H9 (cell line): ENCODE data around the gene RNF214. TPM values are rescaled to one million over a fixed set of nuclear protein-coding genes. Genes with fewer than 3 reads are reported as not detected.

Experiments used
- DNase-seq: peaks from one replicate; pipeline ENCODE4 v3.0.0-alpha.2; 2017
- H2AFZ ChIP-seq: one replicate; pipeline ENCODE4 v1.6.1; 2013; ENCODE audit warnings: mild to moderate bottlenecking, low read length, control low read depth, moderate library complexity
- H2AK5ac ChIP-seq: 2 replicates; pipeline ENCODE4 v1.6.1; 2013; ENCODE audit warnings: low read length, control low read depth, mixed read lengths; ENCODE audit not compliant: insufficient read length
- H2BK120ac ChIP-seq: one replicate; pipeline ENCODE4 v1.6.1; 2013; ENCODE audit warnings: low read depth, mild to moderate bottlenecking, low read length, control low read depth, inconsistent platforms; ENCODE audit not compliant: poor library complexity, severe bottlenecking
- H2BK12ac ChIP-seq: 2 replicates; pipeline ENCODE4 v1.6.1; 2013; ENCODE audit warnings: low read length, control low read depth, mixed read lengths, low read depth; ENCODE audit not compliant: insufficient read length
- H2BK15ac ChIP-seq: 2 replicates; pipeline ENCODE4 v1.6.1; 2013; ENCODE audit warnings: low read depth, low read length, control low read depth
- H2BK20ac ChIP-seq: one replicate; pipeline ENCODE4 v1.6.1; 2013; ENCODE audit warnings: low read depth, mild to moderate bottlenecking, low read length, control low read depth, inconsistent platforms; ENCODE audit not compliant: poor library complexity, severe bottlenecking
- H2BK5ac ChIP-seq: 2 replicates; pipeline ENCODE4 v1.6.1; 2013; ENCODE audit warnings: low read length, control low read depth, mixed read lengths; ENCODE audit not compliant: insufficient read length
- H3K14ac ChIP-seq: 2 replicates; pipeline ENCODE4 v1.6.1; 2013; ENCODE audit warnings: low read length, control low read depth; ENCODE audit not compliant: insufficient read depth
- H3K18ac ChIP-seq: 2 replicates; pipeline ENCODE4 v1.6.1; 2013; ENCODE audit warnings: low read depth, mild to moderate bottlenecking, mixed read lengths, low read length, control low read depth; ENCODE audit not compliant: insufficient read length
- H3K23ac ChIP-seq: 2 replicates; pipeline ENCODE4 v1.6.1; 2013; ENCODE audit warnings: low read length, control low read depth, mixed read lengths, low read depth; ENCODE audit not compliant: insufficient read length
- H3K23me2 ChIP-seq: 2 replicates; pipeline ENCODE4 v1.6.1; 2013; ENCODE audit warnings: low read depth, mild to moderate bottlenecking, mixed read lengths, low read length, control low read depth; ENCODE audit not compliant: insufficient read length, poor library complexity, severe bottlenecking
- H3K27ac ChIP-seq: 2 replicates; pipeline ENCODE4 v1.5.1; 2013; ENCODE audit warnings: low read length, control low read depth, mixed read lengths, low read depth; ENCODE audit not compliant: insufficient read length
- H3K27me3 ChIP-seq: 2 replicates; pipeline ENCODE4 v1.6.1; 2013; ENCODE audit warnings: low read length, control low read depth, inconsistent platforms; ENCODE audit not compliant: insufficient read depth
- H3K4ac ChIP-seq: 2 replicates; pipeline ENCODE4 v1.6.1; 2013; ENCODE audit warnings: low read depth, mild to moderate bottlenecking, control low read depth, inconsistent platforms, low read length, moderate library complexity
- H3K4me1 ChIP-seq: 2 replicates; pipeline ENCODE4 v1.6.1; 2013; ENCODE audit warnings: low read length, control low read depth, inconsistent platforms; ENCODE audit not compliant: insufficient read depth
- H3K4me2 ChIP-seq: 2 replicates; pipeline ENCODE4 v1.6.1; 2013; ENCODE audit warnings: low read length, control low read depth, mixed read lengths; ENCODE audit not compliant: insufficient read length, insufficient read depth
- H3K56ac ChIP-seq: 2 replicates; pipeline ENCODE4 v1.6.1; 2013; ENCODE audit warnings: low read depth, mild to moderate bottlenecking, mixed read lengths, low read length, control low read depth; ENCODE audit not compliant: insufficient read length
- H3K79me1 ChIP-seq: 2 replicates; pipeline ENCODE4 v1.6.1; 2013; ENCODE audit warnings: low read depth, mild to moderate bottlenecking, moderate library complexity, low read length, control low read depth, inconsistent platforms; ENCODE audit not compliant: insufficient read depth, poor library complexity, severe bottlenecking
- H3K79me2 ChIP-seq: 2 replicates; pipeline ENCODE4 v1.6.1; 2013; ENCODE audit warnings: low read length, control low read depth, inconsistent platforms; ENCODE audit not compliant: insufficient read depth
- H3K9ac ChIP-seq: 2 replicates; pipeline ENCODE4 v1.6.1; 2013; ENCODE audit warnings: low read length, control low read depth, mixed read lengths; ENCODE audit not compliant: insufficient read length; ENCODE audit errors: extremely low read depth
- H3K9me3 ChIP-seq: one replicate; pipeline ENCODE4 v1.6.1; 2013; ENCODE audit warnings: low read depth, low read length, inconsistent platforms; ENCODE audit not compliant: control insufficient read depth
- H3T11ph ChIP-seq: one replicate; pipeline ENCODE4 v1.6.1; 2013; ENCODE audit warnings: mild to moderate bottlenecking, low read length, control low read depth, inconsistent platforms
- H4K20me1 ChIP-seq: one replicate; pipeline ENCODE4 v1.6.1; 2013; ENCODE audit not compliant: control insufficient read depth, insufficient read length, insufficient read depth
- H4K5ac ChIP-seq: 2 replicates; pipeline ENCODE4 v1.6.1; 2013; ENCODE audit warnings: low read depth, mild to moderate bottlenecking, mixed read lengths, low read length, control low read depth; ENCODE audit not compliant: insufficient read length
- H4K8ac ChIP-seq: replicated peaks from 2 replicates; pipeline ENCODE4 v1.6.1; 2013; ENCODE audit warnings: low read length, control low read depth, mixed read lengths, low read depth; ENCODE audit not compliant: insufficient read length
- H4K91ac ChIP-seq: 2 replicates; pipeline ENCODE4 v1.6.1; 2013; ENCODE audit warnings: low read depth, mild to moderate bottlenecking, moderate library complexity, mixed read lengths, low read length, control low read depth; ENCODE audit not compliant: insufficient read length
- H3K27ac Mint-ChIP-seq, 3 experiments: 2 replicates in 2 of 3; 3 replicates in 1 of 3; pipeline ENCODE4 v1.8.0; 2020 to 2021; ENCODE audit warnings: mixed read lengths in 3 of 3, mild to moderate bottlenecking in 1 of 3, moderate library complexity in 1 of 3
- H3K27me3 Mint-ChIP-seq: 2 replicates; pipeline ENCODE4 v1.8.0; 2021; ENCODE audit warnings: low read depth, mild to moderate bottlenecking, moderate library complexity, mixed read lengths
- H3K36me3 Mint-ChIP-seq, 3 experiments: 2 replicates in 2 of 3; 3 replicates in 1 of 3; pipeline ENCODE4 v1.8.0; 2020 to 2021; ENCODE audit warnings: low read depth in 3 of 3, mixed read lengths in 3 of 3; ENCODE audit not compliant: insufficient read depth in 1 of 3
- H3K4me1 Mint-ChIP-seq, 2 experiments: 2 replicates each; pipeline ENCODE4 v1.8.0; 2020; ENCODE audit warnings: mixed read lengths in 2 of 2
- H3K4me3 Mint-ChIP-seq, 2 experiments: 2 replicates in 1 of 2; 3 replicates in 1 of 2; pipeline ENCODE4 v1.8.0; 2020 to 2021; ENCODE audit warnings: mild to moderate bottlenecking in 2 of 2, mixed read lengths in 2 of 2, moderate library complexity in 1 of 2
- H3K9me3 Mint-ChIP-seq, 2 experiments: 2 replicates in 1 of 2; 3 replicates in 1 of 2; pipeline ENCODE4 v1.8.0; 2020; ENCODE audit warnings: mild to moderate bottlenecking in 2 of 2, mixed read lengths in 2 of 2, moderate library complexity in 1 of 2
- CTCF ChIP-seq: fragments of 200-600 bp; sonication (generic); conservative IDR thresholded peaks from 3 replicates; pipeline ENCODE4 v1.8.0; 2021; ENCODE audit warnings: antibody characterized with exemption, mild to moderate bottlenecking
- WGBS: extraction: QIAGEN DNeasy Blood & Tissue Kit; methylation state at CpG from one replicate; pipeline ENCODE4 v1.1.7; 2013; ENCODE audit warnings: missing lambda C conversion rate, low lambda C conversion rate, mixed read lengths; ENCODE audit not compliant: insufficient read length; ENCODE audit errors: extremely low coverage; 5-methylcytosine and 5-hydroxymethylcytosine counted together
- total RNA-seq: library from RNA; stranded (reverse); gene quantifications from 2 replicates; pipeline ENCODE4 v1.2.1, GENCODE V29; 2021

RNF214 gene
- total RNA-seq, 1 experiment from 2014 or later = 26.0 TPM

GRCh38 chr11:117232911-117233409 is 489 bp downstream of the RNF214 start:
- Histone ChIP-seq H4K91ac (no peak overlapping the region), H3K23ac (no peak overlapping the region), H3K23me2 (peaks cover 15% of the 10 kb centered on the region), H3K4me1 (no peaks in the 10 kb centered on the region), H3K14ac (peak overlapping the region; percentile 52), H3K79me1 (no peaks in the 10 kb centered on the region), H2BK5ac (no peak overlapping the region), H3K18ac (peak overlapping the region; percentile 64), H3K9ac (peak overlapping the region; percentile 49), H2BK120ac (no peak overlapping the region), H2BK20ac (no peak overlapping the region), H2BK12ac (no peak overlapping the region), H3K4me2 (peak overlapping the region; percentile 81), H2AFZ (no peak overlapping the region), H3K4ac (no peak overlapping the region), H2AK5ac (no peak overlapping the region), H3T11ph (no peak overlapping the region), H3K9me3 (no peaks in the 10 kb centered on the region), H3K27me3 (no peaks in the 10 kb centered on the region), H3K79me2 (no peaks in the 10 kb centered on the region), H3K56ac (no peak overlapping the region), H3K27ac (no peak overlapping the region), H4K20me1 (no peaks in the 10 kb centered on the region), H4K5ac (no peak overlapping the region), H2BK15ac (no peak overlapping the region), H4K8ac (no peak overlapping the region)
- Mint-ChIP-seq H3K36me3 (peaks cover 9 to 19% (median 9%) of the 10 kb centered on the region in 3 experiments; a peak in 5 of 7 replicates), H3K27ac (peak overlapping the region in 2 of 3 experiments; percentile 72 to 90; a peak in 4 of 7 replicates), H3K4me3 (peak overlapping the region; percentile 83 to 90), H3K4me1 (peaks cover 24 to 26% of the 10 kb centered on the region in 2 experiments), H3K27me3 (no peaks in the 10 kb centered on the region; the same call in 1 of the 2 replicates), H3K9me3 (no peaks in the 10 kb centered on the region)
- no CpG with 5 or more reads among the region's 27 CpGs for WGBS
- DNase-seq = peak; percentile 40
- no peak for TF ChIP-seq CTCF
